GM12874 (cell line): ENCODE data around the gene FEZ2.

Source experiments
- CTCF ChIP-seq: IDR thresholded peaks from 2 replicates; pipeline ENCODE4 v1.5.1; 2011; ENCODE audit warnings: low read depth, mild to moderate bottlenecking, control low read depth, low read length, moderate library complexity; ENCODE audit not compliant: insufficient read depth

The FEZ2 gene

GRCh38 chr2:36538335-36538734 lies 59.6 kb downstream of the FEZ2 start:
- TF ChIP-seq CTCF = no peak

DNA sequence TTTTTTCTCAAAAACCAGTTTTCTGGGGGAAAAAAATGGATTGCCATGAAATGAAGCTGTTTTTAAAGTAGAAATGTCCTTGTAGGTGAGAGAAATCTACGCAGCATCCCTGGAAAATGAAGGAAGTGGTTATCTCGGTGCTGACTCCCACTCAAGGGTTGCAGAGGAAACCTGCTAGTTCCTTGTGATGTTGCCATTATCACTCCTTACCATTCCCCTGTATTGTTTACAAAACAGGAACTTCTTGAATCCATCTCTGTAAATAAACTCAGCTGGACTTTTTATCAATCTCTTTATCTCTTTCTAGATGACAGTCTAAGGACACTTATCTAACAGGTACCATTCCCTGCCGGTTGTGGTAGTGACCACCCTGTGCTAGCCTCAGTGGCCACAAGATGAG lies 61.2 kb downstream of the FEZ2 start:
- no peak for TF ChIP-seq CTCF

GRCh38 chr2:36535099-36535498 lies 62.9 kb downstream of the FEZ2 start:
- TF ChIP-seq CTCF = no peak

GRCh38 chr2:36534275-36534799 lies 63.6 kb downstream of the FEZ2 start:
- no peak for TF ChIP-seq CTCF

GRCh38 chr2:36530983-36531354 lies 67.0 kb downstream of the FEZ2 start:
- TF ChIP-seq CTCF = no peak

GRCh38 chr2:36530178-36530982 lies 67.6 kb downstream of the FEZ2 start:
- TF ChIP-seq CTCF = no peak

GRCh38 chr2:36528766-36529392 lies 69.1 kb downstream of the FEZ2 start:
- TF ChIP-seq CTCF = no peak
